Measurements from ENCODE around the gene GRM4. TPM values are rescaled to one million over a fixed set of nuclear protein-coding genes. Genes with fewer than 3 reads are reported as not detected.

GRM4 gene
- total RNA-seq, 4 donors from 2014 or later = not detected

GRCh38 chr6:34049395-34050342 lies 96.2 kb downstream of the GRM4 start:
- Histone ChIP-seq H3K4me1 (no peaks in the 10 kb centered on the region), H3K27me3 (peaks cover 17% of the 10 kb centered on the region), H3K4me3 (no peak overlapping the region), H3K36me3 (no peaks in the 10 kb centered on the region), H3K27ac (no peak overlapping the region), H3K9me3 (no peaks in the 10 kb centered on the region)
- WGBS = 77% methylated on average over 15 of the region's 15 CpGs
- TF ChIP-seq CTCF (IDR thresholded peaks at IDR 0.05) = no peak
- no peak for DNase-seq (ENCODE audit: low spot score in 2 of 2)

GRCh38 chr6:34047913-34048867 lies 97.7 kb downstream of the GRM4 start:
- Histone ChIP-seq H3K4me3 (no peak overlapping the region), H3K4me1 (no peaks in the 10 kb centered on the region), H3K36me3 (no peaks in the 10 kb centered on the region), H3K27ac (no peak overlapping the region), H3K9me3 (no peaks in the 10 kb centered on the region), H3K27me3 (peaks cover 17% of the 10 kb centered on the region)
- no peak for TF ChIP-seq POLR2A (IDR thresholded peaks at IDR 0.05)
- no peak for TF ChIP-seq POLR2AphosphoS5 (IDR thresholded peaks at IDR 0.05)
- TF ChIP-seq CTCF (IDR thresholded peaks at IDR 0.05) = no peak
- TF ChIP-seq EP300 (IDR thresholded peaks at IDR 0.05) = no peak
- WGBS = 74% methylated on average over 9 of the region's 15 CpGs
- DNase-seq (ENCODE audit: low spot score in 2 of 2) = no peak

- DNase-seq (ENCODE audit: low spot score in 2 of 2) = no peak
- Histone ChIP-seq H3K4me3 (no peak overlapping the region), H3K9me3 (no peaks in the 10 kb centered on the region), H3K27me3 (peaks cover 10% of the 10 kb centered on the region), H3K36me3 (no peaks in the 10 kb centered on the region), H3K4me1 (no peaks in the 10 kb centered on the region), H3K27ac (no peak overlapping the region)
- WGBS = 74% methylated on average over 5 of the region's 5 CpGs
- no peak for TF ChIP-seq CTCF (IDR thresholded peaks at IDR 0.05)
- TF ChIP-seq POLR2A (IDR thresholded peaks at IDR 0.05) = no peak
- no peak for TF ChIP-seq EP300 (IDR thresholded peaks at IDR 0.05)
- no peak for TF ChIP-seq POLR2AphosphoS5 (IDR thresholded peaks at IDR 0.05)
These were observed 99.3 kb downstream of the GRM4 start for GRCh38 chr6:34046617-34047016.

- Histone ChIP-seq H3K27ac (no peak overlapping the region), H3K36me3 (no peaks in the 10 kb centered on the region), H3K9me3 (no peaks in the 10 kb centered on the region), H3K27me3 (peaks cover 9% of the 10 kb centered on the region), H3K4me1 (no peaks in the 10 kb centered on the region), H3K4me3 (no peak overlapping the region)
- TF ChIP-seq EP300 (IDR thresholded peaks at IDR 0.05) = no peak
- no peak for TF ChIP-seq POLR2A (IDR thresholded peaks at IDR 0.05)
- TF ChIP-seq POLR2AphosphoS5 (IDR thresholded peaks at IDR 0.05) = no peak
- TF ChIP-seq CTCF (IDR thresholded peaks at IDR 0.05) = no peak
- DNase-seq (ENCODE audit: low spot score in 2 of 2) = no peak
- WGBS = 35% methylated on average over 8 of the region's 8 CpGs
These were observed 100.1 kb downstream of the GRM4 start for GRCh38 chr6:34045771-34046170.
